ENCODE measurements around the gene SHC2.
"Not testable (repeated sequence)": the region's sequence is repeated elsewhere in the genome, so short reads cannot be mapped to it uniquely, and the experiment has no call there.

Gene SHC2

DNA sequence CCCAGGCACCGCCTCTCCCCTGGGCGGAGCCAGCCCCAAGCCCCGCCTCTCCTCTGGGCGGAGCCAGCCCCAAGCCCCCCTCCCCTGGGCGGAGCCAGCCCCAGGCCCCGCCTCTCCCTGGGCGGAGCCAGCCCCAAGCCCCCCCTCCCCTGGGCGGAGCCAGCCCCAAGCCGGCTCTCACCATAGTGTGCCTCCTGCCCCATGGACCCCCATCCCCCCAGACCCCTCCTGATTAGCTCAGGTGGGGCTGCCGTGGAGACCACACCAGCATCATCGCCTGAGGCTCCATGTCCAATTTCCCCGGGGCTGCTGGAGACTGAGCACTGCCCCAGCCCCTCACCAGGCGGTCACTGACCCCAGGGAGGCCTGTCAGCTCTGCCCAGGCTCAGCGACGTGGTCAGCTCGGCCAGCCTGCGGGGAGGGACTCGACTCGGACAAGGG, 31.3 kb upstream of the SHC2 start:
- DNase-seq (ENCODE audit: low read depth), result peak; percentile 34

DNA sequence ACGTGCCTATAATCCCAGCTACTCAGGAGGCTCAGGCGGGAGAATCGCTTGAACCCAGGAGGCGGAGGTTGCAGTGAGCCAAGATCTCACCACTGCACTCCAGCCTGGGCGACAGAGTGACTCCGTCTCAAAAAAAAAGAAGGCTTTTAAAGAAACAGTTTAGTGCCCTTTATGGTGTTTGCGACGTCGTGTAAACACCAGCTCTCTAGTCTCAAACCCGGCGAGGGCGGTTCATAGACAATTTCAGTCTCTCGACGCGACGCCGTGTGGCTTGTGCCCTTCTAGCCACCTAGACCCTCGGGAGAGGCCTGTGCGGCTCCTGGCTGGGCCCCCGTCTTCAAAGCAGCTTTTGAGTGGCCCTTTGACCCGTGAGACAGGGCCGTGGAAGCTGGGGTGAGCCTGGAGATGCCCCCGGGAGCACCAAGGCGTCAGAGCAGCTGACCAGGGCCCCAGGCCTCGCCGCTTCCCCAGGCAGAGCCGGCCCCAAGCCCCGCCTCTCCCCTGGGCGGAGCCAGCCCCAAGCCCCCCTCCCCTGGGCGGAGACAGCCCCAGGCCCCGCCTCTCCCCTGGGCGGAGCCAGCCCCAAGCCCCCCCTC, 30.4 kb upstream of the SHC2 start:
- DNase-seq (ENCODE audit: low read depth), result no peak

DNA sequence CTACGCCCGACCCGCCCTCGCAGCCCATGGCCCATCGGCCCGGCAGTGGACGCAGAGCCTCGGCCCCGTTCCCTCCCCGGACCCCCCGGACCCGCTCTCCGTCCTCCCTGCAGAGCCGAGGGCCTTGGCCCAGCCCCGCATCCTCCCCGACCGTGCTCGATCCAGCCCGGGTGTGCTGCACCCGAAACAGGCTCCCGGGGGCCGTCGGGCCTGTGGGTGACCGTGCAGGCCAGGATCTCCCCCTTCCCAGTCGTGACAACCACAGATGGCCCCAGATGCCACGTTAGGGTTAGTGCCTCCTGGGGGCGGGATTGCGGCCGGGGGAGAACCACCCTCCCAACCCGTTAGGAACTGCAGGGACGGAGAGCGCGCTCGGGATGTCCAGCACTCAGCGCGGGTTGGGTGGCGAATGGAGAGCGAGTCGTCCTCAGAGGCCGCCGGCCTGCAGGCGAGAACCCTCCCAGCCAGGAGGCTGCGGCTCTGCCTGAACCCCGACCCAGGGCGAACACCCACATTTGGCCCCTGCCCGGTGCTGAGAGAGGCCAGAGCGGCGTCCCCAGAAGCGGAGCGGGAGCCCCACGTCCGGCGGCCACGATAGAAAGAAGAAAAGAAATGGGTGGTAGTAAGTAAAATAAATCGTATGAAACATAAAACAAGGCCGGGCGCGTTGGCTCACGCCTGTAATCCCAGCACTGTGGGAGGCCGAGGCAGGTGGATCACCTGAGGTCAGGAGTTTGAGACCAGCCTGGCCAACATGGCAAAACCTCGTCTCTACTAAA, 28.8 kb upstream of the SHC2 start:
- no peak for DNase-seq (ENCODE audit: low read depth)

DNA sequence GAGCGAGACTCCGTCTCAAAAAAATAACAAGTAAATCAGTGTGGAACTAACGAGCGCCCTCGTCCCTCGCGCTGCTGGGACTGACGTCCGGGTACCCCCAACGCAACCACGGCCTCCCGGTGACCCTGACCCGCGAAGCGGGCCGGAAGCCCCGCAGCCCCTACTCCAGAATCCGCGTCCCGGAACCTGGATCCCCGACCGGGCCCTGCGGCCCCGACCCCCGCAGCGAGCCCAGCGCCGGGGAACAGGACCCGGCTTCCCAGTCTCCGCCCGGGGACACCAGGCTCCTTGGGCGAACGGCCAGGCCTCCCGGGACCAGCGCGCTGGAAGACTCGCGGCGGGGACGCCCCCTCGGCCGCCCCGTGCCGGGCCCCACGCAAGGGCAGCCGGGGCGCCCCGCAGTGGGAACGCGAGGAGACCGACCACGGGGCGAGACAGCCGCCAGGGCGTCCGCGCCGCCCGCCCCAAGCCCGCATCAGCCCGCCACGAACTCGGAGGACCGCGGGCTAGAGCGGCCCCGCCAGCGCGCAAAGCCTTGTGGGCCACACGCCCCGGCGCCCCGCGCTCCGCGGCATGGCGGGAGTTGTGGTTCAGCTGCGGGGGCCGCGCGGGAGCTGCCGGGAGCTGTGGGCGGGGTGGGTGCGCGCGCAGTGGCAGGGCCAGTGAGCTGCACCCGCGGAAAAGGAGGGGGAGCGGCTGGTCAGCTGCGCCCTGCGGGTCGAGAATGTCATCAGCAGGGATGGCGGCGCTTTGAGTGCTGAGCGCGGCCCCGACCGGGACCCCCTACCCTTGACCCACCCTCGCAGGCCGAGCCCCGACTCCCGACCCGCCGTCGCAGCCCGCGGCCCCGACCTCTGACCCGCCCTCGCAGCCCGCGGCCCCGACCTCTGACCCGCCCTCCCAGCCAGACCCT, 27.9 kb upstream of the SHC2 start:
- peak; percentile 88 for DNase-seq (ENCODE audit: low read depth)

DNA sequence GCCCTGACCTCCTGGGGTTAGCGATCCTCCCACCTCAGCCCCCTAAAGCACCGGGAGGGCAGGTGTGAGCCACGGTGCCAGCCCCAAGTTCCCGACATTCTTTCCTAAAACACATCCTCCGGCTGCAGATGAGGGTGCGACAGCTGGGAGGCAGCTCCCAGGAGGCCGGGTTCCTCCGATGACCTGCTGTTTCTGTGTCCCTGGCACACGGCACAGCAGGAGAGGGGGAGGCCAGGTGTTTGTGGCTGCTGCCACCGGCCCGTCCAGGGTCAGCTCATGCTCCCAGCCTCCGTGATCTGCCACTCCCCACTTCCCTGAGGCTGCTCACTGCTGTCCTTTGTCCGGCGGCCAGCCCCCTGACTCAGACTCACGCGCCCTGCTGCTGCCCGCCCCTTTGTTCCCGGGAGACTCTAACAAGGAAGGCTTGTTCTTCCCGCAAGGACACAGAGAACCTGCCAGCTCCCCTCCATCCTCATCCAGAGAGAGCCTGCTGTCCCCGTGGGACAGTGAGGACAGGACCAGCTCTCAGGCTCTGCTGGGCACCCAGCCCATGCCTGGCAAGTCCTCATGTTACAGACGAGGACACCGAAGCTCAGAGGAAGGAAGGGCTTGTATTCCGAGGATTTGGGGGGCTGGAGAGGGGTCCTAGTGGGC, 24.9 kb upstream of the SHC2 start:
- no peak for DNase-seq (ENCODE audit: low read depth)

DNA sequence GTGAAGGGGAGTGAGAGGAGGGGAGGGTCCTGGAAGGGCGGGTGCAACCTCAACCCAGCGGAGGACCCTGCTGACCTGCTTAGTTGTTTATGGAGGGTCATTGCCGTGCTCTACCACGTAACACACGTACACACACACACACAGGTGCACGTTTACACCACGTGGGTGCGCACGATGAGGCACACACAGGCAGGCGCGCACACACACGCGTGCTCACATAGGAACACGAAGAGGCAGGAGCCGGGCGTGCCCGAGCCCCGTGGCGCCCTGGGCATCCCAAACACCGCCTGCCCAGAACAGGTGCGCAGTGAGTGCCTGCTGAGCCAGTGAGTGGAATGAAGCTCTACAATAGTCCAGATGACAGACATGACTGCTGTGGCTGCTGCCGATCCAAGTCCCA, 24.2 kb upstream of the SHC2 start:
- no peak for DNase-seq (ENCODE audit: low read depth)

DNA sequence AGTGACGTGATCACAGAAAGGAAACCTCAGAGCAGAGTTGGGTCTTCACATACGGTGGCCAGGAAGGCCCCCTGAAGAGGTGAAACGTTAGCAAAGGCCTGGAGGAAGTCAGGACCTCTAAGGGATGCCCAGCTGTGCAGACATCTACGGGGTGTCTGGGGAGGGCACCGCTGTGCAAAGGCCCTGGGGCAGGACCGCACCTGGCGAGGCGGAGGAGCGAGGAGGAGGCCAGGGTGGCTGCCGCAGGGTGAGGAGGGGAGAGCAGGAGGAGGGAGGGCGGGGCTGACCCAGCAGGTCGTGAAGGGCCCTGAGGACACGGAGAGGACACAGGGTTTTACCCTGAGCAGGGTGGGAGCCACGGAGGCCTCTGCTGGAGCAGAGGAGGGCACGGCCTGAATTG, 23.7 kb upstream of the SHC2 start:
- DNase-seq (ENCODE audit: low read depth), result no peak

DNA sequence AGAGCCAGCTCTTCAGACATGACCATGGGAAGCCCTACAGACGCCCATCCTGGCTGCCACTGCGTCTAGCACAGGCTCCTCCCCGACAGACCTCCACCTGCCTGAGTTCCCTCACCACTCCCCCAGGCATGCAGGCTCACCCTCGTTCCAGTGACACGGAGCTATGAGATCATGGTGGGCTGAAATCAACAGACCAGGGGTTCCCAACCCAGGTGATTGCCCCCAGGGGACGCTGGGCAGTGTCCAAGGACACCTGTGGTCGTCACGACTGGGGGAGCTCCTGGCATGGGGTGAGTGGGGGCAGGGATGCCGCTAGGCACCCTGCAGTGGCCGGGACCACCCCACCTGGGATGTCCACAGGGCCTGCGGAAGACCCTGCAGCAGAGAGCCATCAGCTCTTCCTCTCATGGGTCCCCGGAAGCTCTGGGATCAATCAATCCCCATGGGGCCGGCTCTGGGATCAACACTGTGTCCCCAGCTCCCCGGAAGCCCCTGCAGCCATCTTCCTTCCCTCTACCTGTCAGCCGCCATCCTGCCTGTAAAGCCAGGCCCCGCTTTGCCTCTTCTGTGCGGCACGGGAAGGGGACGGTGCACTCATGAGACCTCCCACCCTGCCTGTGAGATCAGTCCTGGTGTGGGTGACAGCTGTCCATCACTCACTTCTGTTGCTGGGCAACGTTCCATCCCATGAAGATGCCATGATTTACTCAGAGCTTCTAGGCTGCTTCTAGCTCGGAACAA, 22.7 kb upstream of the SHC2 start:
- no peak for DNase-seq (ENCODE audit: low read depth)

DNA sequence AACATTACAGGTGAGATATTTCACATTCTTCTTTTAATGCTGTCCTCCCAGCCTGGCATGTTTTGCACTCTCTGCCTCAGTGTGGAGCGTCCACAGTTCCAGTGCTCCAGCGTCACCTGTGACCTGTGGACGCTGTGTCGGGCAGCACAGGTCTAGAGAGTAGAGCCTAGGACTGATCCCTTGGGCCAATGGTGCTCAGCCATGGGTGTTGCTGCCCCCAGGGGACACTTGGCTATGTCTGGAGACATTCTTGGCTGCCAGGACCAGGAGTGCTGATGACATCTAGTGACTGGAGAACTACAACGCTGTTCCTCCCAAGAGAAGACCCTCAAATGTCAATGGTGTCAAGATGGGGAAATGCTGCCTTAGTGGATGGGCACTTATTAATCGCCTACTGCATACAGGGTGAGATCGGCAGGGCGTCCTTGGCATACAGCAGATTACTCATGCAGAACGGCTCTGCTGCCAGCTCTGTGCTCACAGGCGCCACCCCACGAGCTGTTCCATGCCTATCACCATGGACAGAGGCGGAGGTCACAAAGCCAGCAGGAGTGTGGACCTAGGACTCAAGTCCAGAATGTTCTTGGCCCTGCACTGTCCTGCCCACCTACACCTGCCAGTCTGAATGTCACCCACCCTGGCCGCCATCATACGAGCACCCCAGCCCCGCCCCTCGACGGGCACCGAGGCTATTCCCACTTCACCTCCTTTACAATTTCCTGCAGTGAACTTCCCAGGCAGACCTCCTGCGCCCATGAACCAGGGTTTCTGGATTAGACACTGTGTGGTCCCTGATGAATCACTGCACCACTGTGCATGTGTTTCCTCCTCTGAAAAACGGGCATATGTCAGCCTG, 21.6 kb upstream of the SHC2 start:
- DNase-seq (ENCODE audit: low read depth), result no peak

DNA sequence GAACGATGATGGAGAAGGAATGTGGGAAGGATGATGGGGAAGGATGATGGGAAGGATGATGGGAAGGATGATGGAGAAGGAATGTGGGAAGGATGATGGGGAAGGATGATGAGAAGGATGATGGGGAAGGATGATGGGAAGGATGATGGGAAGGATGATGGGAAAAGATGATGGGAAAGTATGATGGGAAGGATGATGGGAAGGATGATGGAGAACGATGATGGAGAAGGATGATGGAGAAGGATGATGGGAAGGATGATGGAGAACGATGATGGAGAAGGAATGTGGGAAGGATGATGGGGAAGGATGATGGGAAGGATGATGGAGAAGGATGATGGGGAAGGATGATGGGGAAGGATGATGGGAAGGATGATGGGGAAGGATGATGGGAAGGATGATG, 20.3 kb upstream of the SHC2 start:
- not testable (repeated sequence) for DNase-seq (ENCODE audit: low read depth)

DNA sequence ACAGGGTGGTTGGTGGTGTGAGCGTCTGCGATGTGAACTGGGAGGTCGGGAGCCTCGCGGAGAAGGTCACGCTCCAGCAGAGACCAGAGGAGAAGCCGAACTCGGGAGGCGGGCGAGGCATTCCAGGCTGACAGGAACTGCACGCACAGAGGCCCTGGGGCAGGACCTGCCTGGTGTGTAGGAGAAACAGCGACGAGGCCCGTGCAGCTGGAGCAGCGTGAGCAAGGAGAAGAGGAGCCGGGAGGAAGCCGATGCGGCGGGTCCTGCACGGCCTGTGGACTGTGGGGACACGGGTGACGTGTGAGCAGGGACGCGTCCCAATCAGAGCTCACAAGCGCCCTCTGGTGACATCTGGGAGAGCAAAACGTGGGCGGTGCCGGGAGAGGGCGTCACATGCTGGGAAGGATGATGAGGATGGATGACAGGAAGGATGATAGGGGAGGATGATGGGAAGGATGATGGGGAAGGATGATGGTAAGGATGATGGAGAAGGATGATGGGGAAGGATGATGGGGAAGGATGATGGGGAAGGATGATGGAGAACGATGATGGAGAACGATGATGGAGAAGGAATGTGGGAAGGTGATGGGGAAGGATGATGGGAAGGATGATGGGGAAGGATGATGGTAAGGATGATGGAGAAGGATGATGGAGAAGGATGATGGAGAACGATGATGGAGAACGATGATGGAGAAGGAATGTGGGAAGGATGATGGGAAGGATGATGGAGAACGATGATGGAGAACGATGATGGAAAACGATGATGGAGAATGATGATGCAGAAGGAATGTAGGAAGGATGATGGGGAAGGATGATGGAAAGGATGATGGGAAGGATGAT, 19.4 kb upstream of the SHC2 start:
- DNase-seq (ENCODE audit: low read depth), result no peak

DNA sequence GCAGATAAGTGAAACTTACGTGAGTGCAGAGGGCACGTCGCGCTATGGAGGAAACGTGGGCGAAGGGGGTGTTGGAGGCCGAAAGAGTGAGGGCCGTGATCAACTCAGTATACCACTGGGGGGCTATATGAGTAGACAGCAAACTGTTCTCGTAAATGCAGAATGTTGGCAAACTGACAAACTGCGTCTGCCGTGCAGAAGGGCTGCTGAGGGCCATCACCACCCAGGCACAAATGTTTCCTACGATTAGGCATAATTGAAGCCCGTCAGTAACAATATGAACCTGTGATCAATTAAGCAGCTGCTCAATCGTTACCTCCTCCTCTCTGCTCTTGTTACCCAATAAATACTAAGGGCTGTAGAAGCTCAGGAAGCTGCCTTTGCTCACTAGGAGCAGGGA, 18.1 kb upstream of the SHC2 start:
- DNase-seq (ENCODE audit: low read depth), result no peak

DNA sequence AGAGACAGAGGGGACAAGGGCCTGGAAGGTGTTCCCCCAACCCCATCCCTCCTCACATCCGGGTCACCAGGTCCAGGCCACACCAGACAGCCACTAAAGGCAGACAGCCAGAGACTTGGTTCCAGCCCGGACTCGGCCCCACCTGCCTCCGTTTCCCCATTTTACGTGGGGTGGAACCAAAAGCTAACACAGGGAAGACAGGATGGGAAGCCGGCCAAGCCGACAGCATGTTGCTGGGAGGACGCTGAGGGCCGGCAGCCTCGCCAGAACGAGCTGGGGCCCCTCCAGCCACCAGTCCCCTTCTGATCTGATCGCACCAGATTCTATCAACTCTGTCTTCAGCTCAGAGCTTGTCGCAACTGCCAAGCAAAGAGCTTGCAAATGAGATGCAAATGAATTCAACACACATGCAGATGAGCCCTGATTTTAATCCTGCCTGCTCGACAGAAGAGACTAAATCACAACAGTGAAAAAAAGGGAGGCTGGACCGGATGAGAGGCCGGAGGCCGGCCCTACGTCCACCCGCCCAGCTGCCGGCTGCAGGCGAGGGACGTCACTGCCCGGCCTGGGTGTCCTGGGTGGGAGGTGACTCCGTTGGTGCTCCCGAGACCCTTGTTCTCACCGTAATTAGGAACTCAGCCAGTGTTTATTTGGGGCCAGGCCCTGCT, 17.5 kb upstream of the SHC2 start:
- no peak for DNase-seq (ENCODE audit: low read depth)

DNA sequence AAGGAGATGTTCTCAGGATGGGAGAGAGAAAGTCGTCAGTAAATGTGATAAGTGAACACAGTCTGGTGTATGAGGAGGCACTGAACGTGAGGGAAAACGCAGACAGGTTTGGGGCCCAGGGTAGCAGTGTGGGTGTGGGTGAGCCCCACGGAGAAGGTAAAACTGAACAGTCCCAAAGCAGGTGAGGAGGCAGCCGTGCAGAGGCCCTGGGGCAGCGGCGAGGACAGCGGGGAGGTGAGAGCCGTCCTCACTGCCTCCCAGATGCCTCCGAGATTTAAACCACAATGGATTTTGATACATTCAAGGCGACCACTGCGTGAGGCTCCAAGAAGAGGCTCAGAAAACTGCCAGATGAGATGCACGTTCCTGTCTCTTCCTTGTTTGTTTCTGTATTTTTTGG, 14.5 kb upstream of the SHC2 start:
- DNase-seq (ENCODE audit: low read depth), result no peak

DNA sequence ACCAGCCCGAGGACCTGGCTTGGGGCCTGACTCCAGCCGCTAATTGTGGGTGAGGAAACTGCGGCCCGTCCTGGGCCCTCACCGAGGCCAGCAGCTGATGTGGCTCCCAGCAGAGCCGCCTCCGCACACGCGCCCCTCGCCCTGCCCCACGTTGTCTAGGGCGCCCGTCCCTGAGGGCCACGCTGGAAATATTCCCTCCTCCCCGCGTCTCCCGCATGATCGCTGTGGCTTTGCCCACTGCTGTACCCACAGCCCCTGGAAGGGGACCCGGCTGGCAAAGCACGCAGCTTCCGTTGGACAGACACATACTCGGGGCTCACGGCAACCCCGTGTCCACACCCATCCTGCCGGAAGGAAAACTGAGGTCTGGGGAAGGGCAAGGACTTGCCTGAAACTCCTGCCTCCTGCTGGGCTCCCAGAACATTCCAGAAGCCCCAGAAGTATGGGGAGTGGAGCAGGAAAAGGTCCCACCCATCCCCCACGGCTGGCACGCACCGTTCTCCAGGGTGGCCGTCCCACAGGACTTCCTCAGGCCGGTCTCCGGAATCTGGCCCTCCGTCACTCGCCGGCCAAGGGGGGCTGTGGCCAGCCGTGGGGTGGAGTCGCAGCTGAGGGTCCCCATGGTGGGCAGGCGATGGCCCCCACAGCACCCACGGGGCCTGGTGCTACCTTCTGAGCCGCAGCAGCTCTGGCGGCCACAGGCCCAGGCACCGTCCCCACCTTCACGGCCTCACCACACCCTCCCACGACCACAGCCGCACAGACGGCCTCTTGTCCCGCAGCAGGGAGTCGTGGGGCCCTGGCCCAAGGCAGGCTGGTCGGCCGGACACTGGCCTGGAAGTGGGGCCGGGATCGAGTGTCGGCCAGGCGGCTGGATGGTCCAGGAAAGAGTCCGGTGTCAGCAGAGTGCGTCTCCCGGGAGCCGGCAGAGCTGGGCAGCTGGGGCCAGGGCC, 13.6 kb upstream of the SHC2 start:
- DNase-seq (ENCODE audit: low read depth), result no peak

DNA sequence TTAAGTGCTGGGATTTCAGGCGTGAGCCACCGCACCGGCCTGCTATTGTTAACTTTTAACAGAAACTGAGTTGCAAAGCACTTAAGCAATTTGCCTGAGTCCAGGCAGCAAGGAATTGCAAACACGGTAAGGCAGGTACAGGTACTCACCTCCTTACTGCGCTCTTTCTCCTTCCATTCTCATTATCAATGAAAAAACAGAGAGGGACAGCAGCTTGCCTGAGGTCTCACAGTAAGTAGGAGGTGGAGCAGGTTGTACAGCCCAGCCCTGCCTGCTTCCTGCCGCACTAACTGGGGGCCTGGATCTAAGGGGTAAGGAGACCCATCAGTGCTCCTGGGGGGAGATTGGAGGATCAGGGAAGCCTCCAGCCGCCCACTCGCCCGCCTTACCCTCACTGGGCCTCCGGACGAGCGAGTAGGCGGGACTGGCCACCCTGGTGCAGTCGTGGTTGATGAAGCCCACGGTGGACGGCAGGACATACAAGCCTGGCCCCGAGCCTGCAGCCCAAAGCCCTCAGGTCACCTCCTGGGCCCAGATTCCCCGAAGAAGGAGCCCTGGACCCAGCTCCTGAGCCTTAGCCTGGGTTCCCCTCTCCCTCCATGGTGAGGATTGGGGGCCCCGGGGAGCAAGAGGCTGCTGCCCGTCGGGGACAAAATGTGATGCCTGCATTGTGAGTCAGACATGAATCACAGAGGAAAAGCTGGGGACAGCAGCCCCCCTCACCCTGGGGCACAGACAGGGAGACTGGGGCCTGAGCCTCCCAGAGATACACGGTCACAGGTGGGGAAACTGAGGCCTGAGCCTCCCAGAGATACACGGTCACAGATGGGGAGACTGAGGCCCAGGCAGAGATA, 11.4 kb upstream of the SHC2 start:
- no peak for DNase-seq (ENCODE audit: low read depth)

DNA sequence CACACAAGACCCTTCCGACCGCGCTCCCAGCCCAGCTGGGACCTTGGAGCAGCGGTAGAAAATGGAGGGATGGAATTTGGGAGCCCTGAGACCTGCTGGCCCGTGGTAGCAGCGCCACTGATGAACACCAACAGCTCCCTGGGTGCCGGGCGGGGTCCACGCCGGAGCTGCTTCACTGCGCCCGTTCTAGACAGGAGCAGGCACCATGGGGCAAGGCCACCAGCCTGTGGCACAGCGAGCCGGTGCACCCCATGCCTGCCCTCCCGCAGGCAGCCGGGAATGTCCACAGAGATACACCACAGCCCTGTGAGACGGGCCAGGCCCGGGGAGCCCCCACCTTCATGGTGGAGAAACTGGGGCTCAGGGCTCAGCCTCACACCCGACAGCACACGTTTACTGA, 9.9 kb upstream of the SHC2 start:
- no peak for DNase-seq (ENCODE audit: low read depth)

All from T-helper 22 cell (primary cell).